ENCODE measurements around the gene KCNQ2.
A peak's percentile ranks its signal among the peaks of the same experiment; 100 is the strongest.

Gene KCNQ2

DNA sequence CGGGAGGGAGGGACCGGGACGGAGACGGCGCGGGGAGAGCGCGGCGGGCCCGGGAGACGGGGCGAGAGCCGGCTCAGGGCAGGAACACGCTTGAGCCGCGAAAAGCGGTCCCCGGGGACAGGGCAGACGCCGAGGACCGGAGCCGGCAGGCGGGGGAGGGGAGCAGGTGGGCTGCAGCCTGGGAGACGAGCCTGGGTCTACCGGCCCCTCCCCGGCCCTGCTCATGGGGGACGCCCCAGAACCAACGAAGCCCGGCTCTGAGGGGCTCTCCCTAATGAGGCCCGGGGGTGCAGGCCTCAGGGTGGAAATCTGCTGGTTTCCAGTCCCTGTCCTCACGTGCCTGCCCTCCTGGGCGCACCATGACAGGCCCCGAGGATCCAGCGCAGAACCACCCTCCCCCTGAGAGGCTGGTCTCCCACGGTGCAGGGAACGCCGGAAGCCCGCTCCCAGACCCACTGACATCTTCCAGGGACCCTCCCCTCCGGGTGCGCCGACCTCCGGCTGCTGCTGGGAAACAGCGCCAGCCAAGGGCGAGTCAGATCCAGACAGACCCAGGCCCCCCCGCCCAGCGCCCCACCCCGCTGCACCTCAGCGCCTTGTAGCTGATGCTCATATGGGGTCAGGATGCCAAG, 27.0 kb upstream of the KCNQ2 start:
- Histone ChIP-seq H3K18ac (ENCODE audit: low read length) (peak overlapping the region; percentile 71), H2BK15ac (ENCODE audit: low read length) (no peak overlapping the region), H3K4me3 (ENCODE audit: low read length in 2 of 2) (peak overlapping the region; percentile 40 to 56), H4K91ac (ENCODE audit: low read depth, low read length, poor library complexity) (no peak overlapping the region), H3K23ac (ENCODE audit: low read depth, low read length, poor library complexity) (no peak overlapping the region), H2AK5ac (ENCODE audit: low read depth, low read length) (peak overlapping the region; percentile 15), H3K4me2 (ENCODE audit: insufficient read depth, low read length, poor library complexity, severe bottlenecking) (peak overlapping the region; percentile 89), H3K79me1 (ENCODE audit: low read depth, low read length) (no peaks in the 10 kb centered on the region), H3K4ac (ENCODE audit: low read length) (no peak overlapping the region), H4K8ac (ENCODE audit: low read depth, low read length) (no peak overlapping the region), H3K27me3 (ENCODE audit: control insufficient read depth in 3 of 3, insufficient read depth in 3 of 3, low read depth in 1 of 3, low read length in 3 of 3) (peaks cover 24 to 49% (median 42%) of the 10 kb centered on the region in 3 experiments), H2BK5ac (ENCODE audit: low read length) (no peak overlapping the region), H3K9ac (ENCODE audit: low read depth, low read length, poor library complexity) (no peak overlapping the region), H3K14ac (ENCODE audit: low read length) (peak overlapping the region; percentile 71), H3K4me1 (ENCODE audit: control insufficient read depth in 2 of 2, insufficient read depth in 1 of 2, low read depth in 1 of 2, low read length in 2 of 2) (peaks cover 9 to 19% of the 10 kb centered on the region in 2 donors), H2AFZ (ENCODE audit: low read length) (peak overlapping the region; percentile 73), H2BK120ac (ENCODE audit: low read depth, low read length) (no peak overlapping the region), H3K9me3 (replicated peaks in 1 of 2; ENCODE audit: control insufficient read depth in 2 of 2, insufficient read depth in 1 of 2, low read depth in 1 of 2, low read length in 2 of 2) (peaks cover 0 to 2% of the 10 kb centered on the region in 2 donors), H3K36me3 (replicated peaks in 1 of 2; ENCODE audit: control insufficient read depth in 2 of 2, insufficient read depth in 2 of 2, low read length in 2 of 2) (no peaks in the 10 kb centered on the region), H3K27ac (replicated peaks; ENCODE audit: low read length) (no peak overlapping the region), H2BK12ac (ENCODE audit: low read length) (no peak overlapping the region)
- WGBS, 2 donors (ENCODE audit: extremely low coverage in 2 of 2, insufficient read length in 2 of 2, insufficient replicate concordance in 1 of 2): no CpG with 5 or more reads among the region's 48 CpGs
- no peak for DNase-seq (ENCODE audit: low spot score)

DNA sequence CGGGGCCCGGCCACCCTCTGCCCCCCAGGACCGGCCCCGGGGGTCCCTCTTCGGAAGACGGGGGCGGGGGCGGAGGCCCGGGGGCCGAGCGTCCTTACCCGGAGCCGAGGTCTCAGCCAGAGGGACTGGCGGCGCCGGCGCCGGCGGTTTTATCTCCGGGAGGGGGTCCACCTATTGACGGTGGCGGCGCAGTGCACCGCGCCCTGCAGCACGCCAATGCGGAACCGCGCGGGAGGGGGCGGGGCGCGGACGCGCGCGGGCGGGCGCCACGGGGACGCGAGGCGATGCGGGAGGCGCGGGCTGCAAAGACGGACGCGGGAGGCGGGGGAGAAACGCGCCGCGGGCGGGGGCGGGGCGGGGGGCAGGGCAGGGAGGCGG, 26.5 kb upstream of the KCNQ2 start, which contains the start of gene EEF1A2:
EEF1A2 (minus strand) TSS at position 124 of the 378 bp plus-strand sequence. CDS start 1,320 bp downstream, outside the sequence.
- Histone ChIP-seq H3K36me3 (replicated peaks in 1 of 2; ENCODE audit: control insufficient read depth in 2 of 2, insufficient read depth in 2 of 2, low read length in 2 of 2) (no peaks in the 10 kb centered on the region), H3K18ac (ENCODE audit: low read length) (peak within 1 kb of the TSS; percentile 76), H3K79me1 (ENCODE audit: low read depth, low read length) (no peaks in the 10 kb centered on the region), H3K4me3 (ENCODE audit: low read length in 2 of 2) (peak within 1 kb of the TSS; percentile 40 to 68), H3K4me1 (ENCODE audit: control insufficient read depth in 2 of 2, insufficient read depth in 1 of 2, low read depth in 1 of 2, low read length in 2 of 2) (peaks cover 9 to 19% of the 10 kb centered on the region in 2 donors), H3K4ac (ENCODE audit: low read length) (no peak within 1 kb of the TSS), H2BK5ac (ENCODE audit: low read length) (peak within 1 kb of the TSS; percentile 82), H2AK5ac (ENCODE audit: low read depth, low read length) (peak within 1 kb of the TSS; percentile 81), H3K27ac (replicated peaks; ENCODE audit: low read length) (no peak within 1 kb of the TSS), H2BK15ac (ENCODE audit: low read length) (peak within 1 kb of the TSS; percentile 75), H3K27me3 (ENCODE audit: control insufficient read depth in 3 of 3, insufficient read depth in 3 of 3, low read depth in 1 of 3, low read length in 3 of 3) (peaks cover 24 to 49% (median 42%) of the 10 kb centered on the region in 3 experiments), H2BK120ac (ENCODE audit: low read depth, low read length) (no peak within 1 kb of the TSS), H2BK12ac (ENCODE audit: low read length) (no peak within 1 kb of the TSS), H3K9me3 (replicated peaks in 1 of 2; ENCODE audit: control insufficient read depth in 2 of 2, insufficient read depth in 1 of 2, low read depth in 1 of 2, low read length in 2 of 2) (peaks cover 0 to 2% of the 10 kb centered on the region in 2 donors), H3K9ac (ENCODE audit: low read depth, low read length, poor library complexity) (peak within 1 kb of the TSS; percentile 60), H4K91ac (ENCODE audit: low read depth, low read length, poor library complexity) (no peak within 1 kb of the TSS), H2AFZ (ENCODE audit: low read length) (peak within 1 kb of the TSS; percentile 73), H3K23ac (ENCODE audit: low read depth, low read length, poor library complexity) (peak within 1 kb of the TSS; percentile 65), H4K8ac (ENCODE audit: low read depth, low read length) (no peak within 1 kb of the TSS), H3K14ac (ENCODE audit: low read length) (peak within 1 kb of the TSS; percentile 71), H3K4me2 (ENCODE audit: insufficient read depth, low read length, poor library complexity, severe bottlenecking) (peak within 1 kb of the TSS; percentile 89)
- no CpG with 5 or more reads among the region's 58 CpGs for WGBS, 2 donors (ENCODE audit: extremely low coverage in 2 of 2, insufficient read length in 2 of 2, insufficient replicate concordance in 1 of 2)
- DNase-seq (ENCODE audit: low spot score): no peak

DNA sequence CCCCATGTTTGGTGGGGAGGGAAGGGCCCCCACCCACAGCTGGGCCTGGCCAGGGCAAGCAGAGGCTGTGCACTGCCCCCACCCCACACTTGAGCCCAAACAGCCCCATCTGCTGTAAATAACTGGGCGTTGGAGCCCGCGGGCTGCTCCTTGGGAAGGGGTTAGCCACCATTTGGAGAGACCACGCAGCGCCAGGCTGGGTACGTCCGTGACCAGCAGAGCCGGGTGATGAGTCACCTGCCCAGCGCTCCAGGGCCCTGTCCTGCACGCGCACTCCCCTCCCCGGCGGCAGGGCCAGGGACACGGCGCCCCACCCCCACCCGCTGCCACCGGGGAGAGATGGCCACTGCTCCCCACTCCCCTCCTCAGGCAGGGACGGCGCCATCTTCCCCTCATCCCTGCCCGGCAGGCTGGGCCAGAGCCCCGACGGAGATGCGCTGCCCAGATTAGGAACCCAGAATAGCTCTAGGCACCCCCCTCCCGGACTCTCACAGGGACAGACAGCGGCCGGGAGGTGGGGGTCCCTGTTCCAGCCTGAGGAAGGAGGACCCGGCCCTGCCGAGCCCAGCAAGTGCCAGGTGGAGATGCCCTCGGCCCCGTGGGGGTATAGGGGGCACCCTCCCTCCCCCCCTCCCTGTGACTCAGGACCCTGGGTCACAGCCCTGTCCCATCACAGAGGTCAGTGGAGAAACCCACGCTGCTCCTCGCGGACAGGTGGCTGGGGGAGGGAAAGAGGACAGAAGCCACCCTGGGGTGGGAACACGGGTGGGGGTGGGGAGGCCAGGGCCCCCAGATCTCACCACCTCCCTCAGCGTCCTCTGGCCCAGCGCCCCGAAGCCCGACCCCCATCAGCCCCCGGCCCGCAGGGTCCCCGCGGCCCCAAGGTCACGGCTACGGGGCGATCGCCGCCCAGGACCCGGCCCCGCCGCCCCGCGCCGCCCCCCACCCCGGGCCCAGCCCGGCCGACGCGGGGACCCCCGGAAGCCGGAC, 25.8 kb upstream of the KCNQ2 start:
- Histone ChIP-seq H2BK5ac (ENCODE audit: low read length) (peak overlapping the region; percentile 82), H3K79me1 (ENCODE audit: low read depth, low read length) (no peaks in the 10 kb centered on the region), H2AFZ (ENCODE audit: low read length) (peak overlapping the region; percentile 73), H4K8ac (ENCODE audit: low read depth, low read length) (no peak overlapping the region), H3K4ac (ENCODE audit: low read length) (peak overlapping the region; percentile 66), H3K14ac (ENCODE audit: low read length) (peak overlapping the region; percentile 21), H3K27me3 (ENCODE audit: control insufficient read depth in 3 of 3, insufficient read depth in 3 of 3, low read depth in 1 of 3, low read length in 3 of 3) (peaks cover 24 to 49% (median 42%) of the 10 kb centered on the region in 3 experiments), H3K9me3 (replicated peaks in 1 of 2; ENCODE audit: control insufficient read depth in 2 of 2, insufficient read depth in 1 of 2, low read depth in 1 of 2, low read length in 2 of 2) (peaks cover 0 to 2% of the 10 kb centered on the region in 2 donors), H3K4me1 (ENCODE audit: control insufficient read depth in 2 of 2, insufficient read depth in 1 of 2, low read depth in 1 of 2, low read length in 2 of 2) (peaks cover 9 to 17% of the 10 kb centered on the region in 2 donors), H4K91ac (ENCODE audit: low read depth, low read length, poor library complexity) (no peak overlapping the region), H2AK5ac (ENCODE audit: low read depth, low read length) (peak overlapping the region; percentile 63), H2BK15ac (ENCODE audit: low read length) (peak overlapping the region; percentile 75), H3K23ac (ENCODE audit: low read depth, low read length, poor library complexity) (peak overlapping the region; percentile 65), H3K27ac (replicated peaks; ENCODE audit: low read length) (no peak overlapping the region), H2BK12ac (ENCODE audit: low read length) (no peak overlapping the region), H2BK120ac (ENCODE audit: low read depth, low read length) (no peak overlapping the region), H3K9ac (ENCODE audit: low read depth, low read length, poor library complexity) (no peak overlapping the region), H3K18ac (ENCODE audit: low read length) (peak overlapping the region; percentile 76), H3K4me3 (ENCODE audit: low read length in 2 of 2) (peak overlapping the region; percentile 40 to 45), H3K36me3 (replicated peaks in 1 of 2; ENCODE audit: control insufficient read depth in 2 of 2, insufficient read depth in 2 of 2, low read length in 2 of 2) (no peaks in the 10 kb centered on the region), H3K4me2 (ENCODE audit: insufficient read depth, low read length, poor library complexity, severe bottlenecking) (peak overlapping the region; percentile 89)
- no peak for DNase-seq (ENCODE audit: low spot score)
- no CpG with 5 or more reads among the region's 60 CpGs for WGBS, 2 donors (ENCODE audit: extremely low coverage in 2 of 2, insufficient read length in 2 of 2, insufficient replicate concordance in 1 of 2)

All from neuronal stem cell (in vitro differentiated cells).